Keratinocyte (primary cell): Measurements from ENCODE around the gene TTC24.

Experiments
- CTCF ChIP-seq, 3 experiments: IDR thresholded peaks in 1 of 3; conservative IDR thresholded peaks in 1 of 3; optimal IDR thresholded peaks in 1 of 3; 2 replicates in 2 of 3; 3 replicates in 1 of 3; pipeline versions ENCODE3 to v1.5.1; 2011; ENCODE audit warnings: low read length in 3 of 3, mild to moderate bottlenecking in 3 of 3, moderate library complexity in 2 of 3, control low read depth in 1 of 3, inconsistent platforms in 1 of 3; ENCODE audit not compliant: insufficient read depth in 2 of 3; ENCODE audit errors: extremely low read depth in 1 of 3
- EZH2 ChIP-seq: IDR thresholded peaks from one replicate; pipeline ENCODE4 v1.6.1; 2012; ENCODE audit warnings: inconsistent platforms, mild to moderate bottlenecking, low read length, moderate library complexity

DNA sequence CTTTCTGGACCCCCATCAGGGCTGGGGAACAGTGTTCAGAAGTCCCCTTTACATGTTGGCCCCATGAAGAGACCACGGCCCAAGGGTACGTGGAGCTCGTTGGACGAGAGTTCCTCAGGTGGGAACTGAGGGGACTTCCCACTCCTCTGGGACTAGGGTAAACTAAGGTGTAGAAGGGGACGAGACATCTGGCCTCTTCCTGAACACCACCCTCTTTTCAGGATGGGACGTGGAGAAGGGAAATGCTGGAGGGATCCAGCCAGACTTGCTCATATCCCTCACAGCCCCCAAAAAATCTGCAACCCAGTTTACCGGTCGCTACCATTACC is 14.1 kb downstream of the TTC24 start:
- TF ChIP-seq CTCF (optimal IDR thresholded peaks at IDR 0.05 in 1 of 3, IDR thresholded peaks at IDR 0.05 in 1 of 3, conservative IDR thresholded peaks at IDR 0.05 in 1 of 3; ENCODE audit: extremely low read depth in 1 of 3, insufficient read depth in 2 of 3, low read length in 3 of 3) = no peak
- TF ChIP-seq EZH2 = no peak
